Measurements from ENCODE around the gene DNMBP.
"Not testable (repeated sequence)": the region's sequence is repeated elsewhere in the genome, so short reads cannot be mapped to it uniquely, and the experiment has no call there.

The DNMBP gene

GRCh38 chr10:99985637-99986036 lies 24.1 kb downstream of the DNMBP start:
- not testable (repeated sequence) for DNase-seq (ENCODE audit: low read depth in 2 of 2, low spot score in 1 of 2)

DNA sequence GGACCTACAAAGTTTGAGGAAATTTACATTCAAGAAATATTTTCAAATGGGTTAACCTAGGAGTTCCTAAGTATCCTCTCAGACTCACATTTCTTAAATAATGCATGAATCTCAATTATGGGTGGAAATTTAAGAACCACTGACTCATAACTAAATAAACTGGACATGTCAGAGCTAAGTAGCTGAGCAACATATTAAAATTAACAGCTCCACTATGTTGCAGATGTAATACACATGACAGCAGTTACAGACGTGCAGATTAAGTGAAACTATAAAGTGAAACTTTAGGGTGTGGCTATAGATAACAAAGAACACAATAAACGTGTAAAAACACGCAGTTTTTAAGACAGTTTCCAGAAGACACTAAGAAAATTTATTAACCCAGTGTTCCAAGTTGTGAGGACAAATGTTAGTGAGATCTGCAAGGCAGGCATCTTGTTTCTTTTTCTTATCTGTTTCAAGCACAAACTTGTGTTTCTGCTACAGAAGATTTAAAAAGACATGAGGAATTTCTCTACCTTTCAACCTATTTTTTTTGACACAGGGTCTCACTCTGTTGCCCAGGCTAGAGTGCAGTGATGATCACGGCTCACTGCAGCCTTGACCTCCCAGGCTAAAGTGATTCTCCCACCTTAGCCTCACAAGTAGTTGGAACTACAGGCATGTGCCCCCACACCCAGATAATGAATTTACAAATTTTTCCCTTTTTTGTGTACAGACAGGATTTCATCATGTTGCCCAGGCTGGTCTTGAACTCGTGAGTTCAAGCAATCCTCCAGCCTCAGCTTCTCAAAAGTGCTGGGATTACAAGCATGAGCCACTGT lies 25.3 kb downstream of the DNMBP start:
- DNase-seq (ENCODE audit: low read depth in 2 of 2, low spot score in 1 of 2), result no peak

DNA sequence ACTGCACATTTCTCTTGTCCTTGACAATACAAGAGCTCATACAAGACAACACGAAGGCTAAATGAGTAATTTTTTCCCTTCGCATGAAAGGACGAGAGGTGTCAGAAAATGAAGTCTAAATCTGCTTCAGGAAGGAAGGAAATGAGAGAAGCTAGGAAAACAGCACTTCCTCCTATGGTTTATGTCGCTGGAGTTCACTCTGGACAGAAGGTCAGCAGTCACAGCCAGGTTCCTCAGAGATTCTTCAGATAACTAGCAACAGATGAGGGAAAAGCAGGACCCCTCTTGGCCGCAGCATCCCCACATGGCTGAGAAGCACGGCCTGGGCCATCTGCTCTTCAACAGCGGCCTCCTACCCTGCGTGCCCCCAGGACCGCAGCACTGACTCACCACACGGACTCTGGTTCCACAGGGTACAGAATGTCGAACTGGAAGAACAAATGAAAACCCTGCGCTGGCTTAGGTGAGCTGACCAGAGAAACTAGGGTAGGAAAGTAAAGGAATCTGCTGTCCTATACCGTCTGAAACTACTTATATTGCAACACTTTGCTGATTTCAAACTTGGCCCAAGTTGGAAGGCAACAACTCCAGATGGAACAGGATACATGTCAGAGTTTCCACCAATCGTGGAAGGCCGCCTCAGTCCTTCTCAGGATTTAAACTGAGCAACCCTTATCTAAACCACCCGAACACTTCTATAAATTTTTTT lies 26.3 kb downstream of the DNMBP start:
- DNase-seq (ENCODE audit: low read depth in 2 of 2, low spot score in 1 of 2), result no peak

GRCh38 chr10:99982728-99983127 lies 27.0 kb downstream of the DNMBP start:
- no peak for DNase-seq (ENCODE audit: low read depth in 2 of 2, low spot score in 1 of 2)

DNA sequence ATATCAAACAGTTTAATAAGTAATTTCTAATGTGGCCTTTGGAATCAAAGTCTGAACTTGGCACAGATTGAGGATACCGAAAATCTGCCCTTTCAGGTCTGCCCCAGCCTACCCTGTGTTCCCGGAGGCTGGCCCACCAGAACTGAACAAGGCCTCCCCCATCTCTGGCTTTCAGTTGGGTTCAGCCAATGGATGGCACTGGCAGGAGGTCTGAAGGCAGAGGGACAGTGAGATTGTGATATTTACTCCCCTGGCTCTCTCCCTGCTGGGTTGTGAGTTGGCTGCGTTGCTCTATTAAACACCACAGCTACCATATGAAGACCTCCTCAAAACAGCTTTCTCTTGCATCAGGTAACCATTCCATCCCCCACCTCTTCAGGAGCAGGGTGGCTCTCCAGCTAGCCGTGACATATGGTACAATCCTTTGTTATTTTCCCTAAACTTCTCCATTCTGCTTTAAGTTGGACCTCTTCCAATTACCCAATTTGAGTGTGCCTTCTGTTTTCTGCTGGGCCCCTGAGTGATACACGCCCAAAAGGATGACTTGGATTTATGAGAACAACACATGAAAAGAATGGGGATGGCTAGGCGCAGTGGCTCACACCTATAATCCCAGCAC lies 28.1 kb downstream of the DNMBP start:
- no peak for DNase-seq (ENCODE audit: low read depth in 2 of 2, low spot score in 1 of 2)

DNA sequence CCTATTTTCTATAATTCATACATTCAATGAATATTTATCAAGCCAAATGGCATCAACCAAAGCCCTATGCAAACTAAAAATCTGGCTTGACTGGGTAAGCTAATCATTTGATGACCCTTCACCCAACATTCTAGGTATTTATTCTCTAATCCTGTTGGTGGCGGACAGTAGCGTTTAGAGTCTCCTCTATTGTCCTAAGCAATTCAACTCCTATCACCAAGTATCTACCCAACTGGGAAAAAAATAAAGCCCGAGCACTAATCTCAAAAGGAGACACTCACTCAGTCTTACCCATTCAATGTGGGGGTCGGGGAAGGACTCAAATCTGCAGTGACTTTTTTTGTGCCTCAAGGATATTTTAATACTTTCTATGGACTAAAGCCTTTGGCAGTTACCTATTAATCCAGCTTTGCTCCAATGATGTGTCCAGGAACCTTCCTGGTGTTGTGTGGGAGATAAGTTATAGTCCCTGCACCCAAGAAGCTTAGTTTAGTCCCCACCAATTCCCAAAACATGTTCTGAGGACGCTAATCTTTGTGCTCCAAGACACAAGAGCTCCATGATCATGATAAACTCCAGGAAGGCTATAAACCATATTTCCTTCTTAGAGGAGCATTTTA lies 30.6 kb downstream of the DNMBP start:
- DNase-seq (ENCODE audit: low read depth in 2 of 2, low spot score in 1 of 2), result no peak

DNA sequence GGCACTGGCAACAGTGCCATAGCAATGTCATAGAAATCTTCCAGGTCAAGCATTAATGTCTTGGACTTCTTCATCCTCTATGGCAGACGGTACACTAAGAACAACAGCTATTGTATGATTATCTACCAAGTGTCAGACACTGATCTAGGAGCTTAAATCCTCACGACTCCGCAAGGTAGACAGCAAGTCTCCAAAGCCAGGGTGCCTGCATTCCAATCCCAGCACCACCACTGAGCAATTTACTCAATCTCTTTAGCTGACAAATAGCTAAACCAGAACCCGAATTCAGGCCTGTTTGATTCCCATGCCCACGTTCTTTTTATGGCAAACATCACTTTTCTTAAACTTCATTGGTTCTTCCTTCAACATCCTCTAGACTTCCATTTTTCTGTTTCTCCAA lies 31.8 kb downstream of the DNMBP start:
- no peak for DNase-seq (ENCODE audit: low read depth in 2 of 2, low spot score in 1 of 2)

GRCh38 chr10:99976886-99977665 lies 32.7 kb downstream of the DNMBP start:
- no peak for DNase-seq (ENCODE audit: low read depth in 2 of 2, low spot score in 1 of 2)

DNA sequence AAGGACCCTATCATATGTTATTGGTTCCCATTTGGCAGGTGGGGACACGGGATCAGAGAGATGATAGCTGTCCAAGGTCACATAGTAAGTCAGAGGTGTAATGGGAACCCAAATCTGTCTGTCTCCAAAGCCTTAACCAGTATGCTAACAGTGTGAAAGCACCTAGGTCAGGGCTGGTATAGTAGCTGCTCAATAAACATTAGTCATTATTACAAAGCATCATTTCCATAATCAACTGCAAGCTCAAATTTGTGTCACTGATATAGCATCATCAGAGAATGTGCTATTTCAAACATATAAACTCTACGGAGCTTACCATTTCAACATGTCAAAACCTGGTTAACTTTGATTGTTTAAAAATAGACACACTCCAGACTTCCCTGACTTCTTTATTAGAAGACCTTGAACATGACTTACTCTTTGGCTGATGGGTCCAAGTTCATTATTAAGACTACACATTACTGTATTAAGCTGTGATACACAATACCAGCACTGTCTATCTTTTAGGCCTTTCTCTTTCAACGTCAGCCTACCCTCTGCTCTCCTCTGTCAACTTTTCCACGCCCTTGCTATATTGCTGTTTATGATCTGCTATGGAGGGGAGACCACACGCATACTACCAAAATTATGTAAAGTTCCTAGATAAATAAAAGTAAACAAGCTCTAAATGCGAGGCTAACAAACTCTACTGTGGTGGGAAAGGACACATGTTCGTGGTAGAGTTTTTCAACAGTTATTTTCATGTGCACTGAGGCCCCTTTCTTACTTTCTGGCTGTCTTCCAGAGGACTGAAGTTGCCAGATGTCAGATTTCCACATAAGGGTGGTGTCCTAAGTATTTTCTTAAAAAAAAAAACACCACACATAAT lies 33.6 kb downstream of the DNMBP start:
- DNase-seq (ENCODE audit: low read depth in 2 of 2, low spot score in 1 of 2), result no peak

- no peak for DNase-seq (ENCODE audit: low read depth in 2 of 2, low spot score in 1 of 2)
Measured at GRCh38 chr10:99975106-99975829, 34.5 kb downstream of the DNMBP start.

GRCh38 chr10:99973190-99973589 lies 36.6 kb downstream of the DNMBP start:
- DNase-seq (ENCODE audit: low read depth in 2 of 2, low spot score in 1 of 2), result no peak

DNA sequence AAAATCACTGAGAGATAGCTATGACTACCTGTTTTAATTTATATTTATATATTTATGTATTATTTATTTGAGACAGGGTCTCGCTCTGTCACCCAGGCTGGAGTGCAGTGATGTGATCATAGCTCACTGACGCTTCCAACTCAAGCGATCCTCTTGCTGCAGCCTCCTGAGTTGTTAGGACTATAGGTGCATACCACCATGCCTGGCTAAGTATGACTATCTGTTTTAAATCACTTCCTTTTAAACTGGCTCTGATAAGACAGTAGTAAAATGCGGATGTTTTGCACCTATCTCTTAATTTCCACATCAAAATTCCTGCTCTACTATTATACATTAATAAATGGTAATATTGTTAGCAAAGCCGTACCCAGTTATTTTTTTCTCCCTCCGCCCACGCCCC lies 41.8 kb downstream of the DNMBP start:
- no peak for DNase-seq (ENCODE audit: low read depth in 2 of 2, low spot score in 1 of 2)

- DNase-seq (ENCODE audit: low read depth in 2 of 2, low spot score in 1 of 2), result no peak
Measured at GRCh38 chr10:99966306-99966705, 43.4 kb downstream of the DNMBP start.

- DNase-seq (ENCODE audit: low read depth in 2 of 2, low spot score in 1 of 2), result no peak
Measured at GRCh38 chr10:99965700-99966099, 44.0 kb downstream of the DNMBP start.

GRCh38 chr10:99964791-99965190 lies 45.0 kb downstream of the DNMBP start:
- no peak for DNase-seq (ENCODE audit: low read depth in 2 of 2, low spot score in 1 of 2)

DNA sequence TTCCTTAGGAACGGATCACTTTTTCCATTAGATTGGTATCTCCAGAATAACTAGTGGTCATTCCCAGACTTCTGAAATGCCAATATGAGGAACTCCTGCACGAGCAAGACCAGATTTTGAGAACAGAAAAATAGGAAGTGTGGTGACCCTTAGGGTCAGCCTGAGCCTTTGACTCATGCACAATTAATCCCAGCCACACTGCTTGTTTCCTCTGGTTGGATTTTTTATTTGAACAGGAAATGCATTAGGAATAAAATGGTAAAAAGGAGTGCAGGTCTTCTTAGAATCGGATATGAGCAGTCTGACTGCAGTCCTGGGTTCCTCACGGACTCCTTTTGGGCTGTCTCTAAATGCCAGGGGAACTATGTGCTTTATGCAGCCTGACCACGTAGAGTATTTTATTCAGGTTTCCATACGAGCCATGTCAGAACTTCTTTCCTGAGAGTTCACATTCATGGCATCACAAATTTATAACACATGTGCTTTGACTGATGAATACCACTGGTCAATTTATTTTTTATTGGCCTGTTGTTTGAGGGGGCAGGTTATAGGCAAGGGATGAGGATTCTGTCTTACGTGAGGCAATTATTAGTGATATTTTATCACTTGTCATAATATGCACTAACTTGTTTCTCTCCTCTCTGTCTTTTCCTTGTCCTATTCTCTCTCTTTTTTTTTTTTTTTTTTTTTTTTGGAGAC lies 46.1 kb downstream of the DNMBP start:
- DNase-seq (ENCODE audit: low read depth in 2 of 2, low spot score in 1 of 2), result not testable (repeated sequence)

GRCh38 chr10:99958806-99959205 lies 50.9 kb downstream of the DNMBP start:
- DNase-seq (ENCODE audit: low read depth in 2 of 2, low spot score in 1 of 2), result no peak

GRCh38 chr10:99958302-99958701 lies 51.4 kb downstream of the DNMBP start:
- DNase-seq (ENCODE audit: low read depth in 2 of 2, low spot score in 1 of 2), result no peak

- not testable (repeated sequence) for DNase-seq (ENCODE audit: low read depth in 2 of 2, low spot score in 1 of 2)
Measured at GRCh38 chr10:99953510-99953909, 56.2 kb downstream of the DNMBP start.
